Activated T-cell treated with anti-CD3 and anti-CD28 coated beads, Interleukin-2, amount 50 U/mL, for 72 hours (primary cell): Measurements from ENCODE around the gene TBX20. TPM values are rescaled to one million over a fixed set of nuclear protein-coding genes. Genes with fewer than 3 reads are reported as not detected.
"Not testable (repeated sequence)": the region's sequence is repeated elsewhere in the genome, so short reads cannot be mapped to it uniquely, and the experiment has no call there.

ENCODE experiments used
- ATAC-seq, 2 donors: fragments of 150-1000 bp; cut with Tn5 transposase; replicated peaks in 1 of 2; 2 replicates each; pipeline ENCODE4 v1.10.0; 2021; ENCODE audit warnings: moderate library complexity in 2 of 2, mild to moderate bottlenecking in 1 of 2
- DNase-seq, 2 donors: peaks; one replicate each; pipeline ENCODE4 v3.0.0; 2021 to 2022; ENCODE audit warnings: mixed read lengths in 1 of 2
- H3K27ac Mint-ChIP-seq: one replicate; pipeline ENCODE4 v1.8.0; 2022; ENCODE audit warnings: mild to moderate bottlenecking, moderate library complexity, mixed read lengths
- H3K27me3 Mint-ChIP-seq: one replicate; pipeline ENCODE4 v1.8.0; 2022; ENCODE audit warnings: low read depth, mixed read lengths
- H3K36me3 Mint-ChIP-seq, 2 donors: one replicate each; pipeline ENCODE4 v1.8.0; 2022; ENCODE audit warnings: mixed read lengths in 2 of 2, mild to moderate bottlenecking in 1 of 2; ENCODE audit not compliant: insufficient read depth in 2 of 2
- H3K4me1 Mint-ChIP-seq: one replicate; pipeline ENCODE4 v1.8.0; 2022; ENCODE audit warnings: low read depth, mixed read lengths
- H3K4me3 Mint-ChIP-seq, 2 donors: one replicate each; pipeline ENCODE4 v1.8.0; 2022; ENCODE audit warnings: mild to moderate bottlenecking in 2 of 2, mixed read lengths in 2 of 2, moderate library complexity in 2 of 2
- H3K9me3 Mint-ChIP-seq, 2 donors: one replicate each; pipeline ENCODE4 v1.8.0; 2022; ENCODE audit warnings: mixed read lengths in 2 of 2
- total RNA-seq, 2 donors: library from RNA; stranded (reverse); gene quantifications; one replicate each; pipeline ENCODE4 v1.2.3, GENCODE V29; 2022

The TBX20 gene
- total RNA-seq, 2 donors from 2014 or later, result 0.16 TPM; not detected in 1

DNA sequence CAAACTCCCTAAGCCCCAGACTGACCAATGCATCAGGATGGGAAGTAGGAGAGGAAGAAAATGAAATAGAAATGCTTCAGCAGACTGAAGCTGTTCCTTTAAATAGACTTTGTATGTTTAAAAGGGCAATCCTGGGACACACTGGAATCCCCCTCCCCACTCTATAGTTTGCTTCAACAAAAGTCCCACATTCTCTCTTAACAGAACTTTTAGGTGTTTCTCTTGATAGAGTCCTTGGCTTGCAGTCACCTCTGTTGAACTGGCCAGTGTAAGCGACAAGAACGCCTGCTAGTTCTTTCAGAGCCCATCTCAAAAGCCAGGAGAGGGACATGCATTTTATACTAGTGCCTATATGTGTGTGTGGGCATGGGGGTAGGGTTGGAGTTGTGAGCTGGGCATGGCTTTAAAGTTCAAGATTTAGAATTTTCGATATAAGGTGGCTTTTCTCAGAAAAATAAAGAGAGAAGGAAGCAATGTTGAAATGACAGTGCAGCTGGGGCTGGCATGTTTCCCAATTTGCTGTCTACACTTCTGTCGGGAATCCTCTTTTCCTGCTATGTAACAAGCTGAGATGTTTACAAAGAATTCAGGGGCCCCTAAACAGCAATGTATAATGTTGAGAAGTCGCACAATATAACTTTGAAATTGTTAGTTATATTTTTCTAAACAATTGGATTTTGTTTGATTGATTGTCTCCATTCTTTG is 2.1 kb downstream of the TBX20 start:
- H3K4me3 Mint-ChIP-seq, result no peak overlapping the region
- DNase-seq, result no peak

DNA sequence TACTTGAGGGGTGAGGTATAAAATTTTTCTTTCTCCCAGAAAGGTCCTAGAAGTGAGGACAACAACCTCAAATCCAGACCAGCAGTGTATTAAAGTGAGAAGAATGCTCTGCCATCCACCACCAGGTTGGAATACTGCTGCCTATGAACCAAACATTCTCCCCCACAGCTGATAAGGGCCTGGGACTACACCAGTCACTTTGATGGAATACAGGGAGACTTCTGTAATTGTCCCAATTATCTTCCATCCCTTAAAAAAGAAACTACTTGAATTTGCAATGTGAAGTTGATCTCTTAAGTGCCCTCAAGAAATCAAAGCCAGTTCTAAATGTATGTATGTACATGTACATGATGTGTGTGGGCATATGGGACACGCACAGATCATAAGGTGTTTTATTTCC is 3.0 kb downstream of the TBX20 start:
- ATAC-seq (no peak), DNase-seq (no peak)
- H3K27ac Mint-ChIP-seq, result no peak overlapping the region
- H3K4me3 Mint-ChIP-seq, result no peak overlapping the region
- H3K36me3 Mint-ChIP-seq, result peaks cover 0 to 3% of the 10 kb centered on the region in 2 donors
- H3K27me3 Mint-ChIP-seq, result peaks cover 80% of the 10 kb centered on the region
- peaks cover 20% of the 10 kb centered on the region for H3K4me1 Mint-ChIP-seq
- H3K9me3 Mint-ChIP-seq, result no peaks in the 10 kb centered on the region

More for the DNA sequence above, 2.1 kb downstream of the TBX20 start:
- H3K27ac Mint-ChIP-seq, result no peak overlapping the region
- H3K4me1 Mint-ChIP-seq, result peaks cover 20% of the 10 kb centered on the region
- no peaks in the 10 kb centered on the region for H3K9me3 Mint-ChIP-seq
- H3K36me3 Mint-ChIP-seq, result peaks cover 0 to 3% of the 10 kb centered on the region in 2 donors
- peaks cover 85% of the 10 kb centered on the region for H3K27me3 Mint-ChIP-seq
- no peak for ATAC-seq

DNA sequence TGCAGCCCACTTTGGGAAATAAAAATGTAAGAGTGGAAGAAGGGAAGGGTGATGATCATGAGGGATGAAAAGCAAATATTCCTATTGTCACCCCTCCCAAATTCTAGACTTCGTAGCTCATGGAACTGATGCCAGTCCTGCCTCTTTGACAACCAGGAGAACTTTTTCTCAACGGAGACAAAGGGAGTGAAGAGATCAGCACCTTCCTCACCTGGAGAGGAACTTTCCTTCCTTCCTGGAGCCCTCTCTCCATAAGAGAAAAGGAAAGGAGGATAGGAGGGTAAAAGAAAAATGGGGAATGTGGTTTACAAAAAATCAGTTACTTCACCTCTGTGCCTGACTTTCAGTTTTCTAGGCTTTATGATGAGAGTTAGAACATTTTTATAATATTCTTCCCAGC is 3.4 kb downstream of the TBX20 start:
- H3K36me3 Mint-ChIP-seq, result peaks cover 0 to 3% of the 10 kb centered on the region in 2 donors
- H3K9me3 Mint-ChIP-seq, result no peaks in the 10 kb centered on the region
- no peak for ATAC-seq
- no peak overlapping the region for H3K27ac Mint-ChIP-seq
- H3K4me1 Mint-ChIP-seq, result peaks cover 20% of the 10 kb centered on the region
- peaks cover 75% of the 10 kb centered on the region for H3K27me3 Mint-ChIP-seq
- no peak overlapping the region for H3K4me3 Mint-ChIP-seq
- DNase-seq, result no peak

DNA sequence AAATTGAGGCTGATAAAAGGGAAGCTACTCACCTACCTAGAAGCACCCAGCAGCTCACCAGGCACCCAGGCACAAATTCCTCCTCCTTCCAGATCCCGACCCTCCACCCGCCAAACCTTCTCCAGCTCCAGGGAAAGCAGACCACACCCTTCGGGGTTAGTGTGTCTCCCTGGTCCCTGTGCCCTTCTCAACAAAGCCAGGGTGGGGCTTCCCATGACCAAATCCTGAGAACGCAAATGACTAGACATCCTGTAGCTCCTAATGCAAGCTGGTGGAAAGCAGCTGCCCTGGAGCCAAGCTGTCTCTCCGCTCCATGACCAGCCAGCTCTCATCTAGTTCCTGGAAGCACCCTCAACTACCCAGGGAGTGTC is 4.4 kb downstream of the TBX20 start:
- peaks cover 19% of the 10 kb centered on the region for H3K4me1 Mint-ChIP-seq
- H3K4me3 Mint-ChIP-seq, result no peak overlapping the region
- ATAC-seq (no peak), DNase-seq (no peak)
- peaks cover 70% of the 10 kb centered on the region for H3K27me3 Mint-ChIP-seq
- peaks cover 0 to 2% of the 10 kb centered on the region in 2 donors for H3K36me3 Mint-ChIP-seq
- H3K27ac Mint-ChIP-seq, result no peak overlapping the region
- H3K9me3 Mint-ChIP-seq, result no peaks in the 10 kb centered on the region

DNA sequence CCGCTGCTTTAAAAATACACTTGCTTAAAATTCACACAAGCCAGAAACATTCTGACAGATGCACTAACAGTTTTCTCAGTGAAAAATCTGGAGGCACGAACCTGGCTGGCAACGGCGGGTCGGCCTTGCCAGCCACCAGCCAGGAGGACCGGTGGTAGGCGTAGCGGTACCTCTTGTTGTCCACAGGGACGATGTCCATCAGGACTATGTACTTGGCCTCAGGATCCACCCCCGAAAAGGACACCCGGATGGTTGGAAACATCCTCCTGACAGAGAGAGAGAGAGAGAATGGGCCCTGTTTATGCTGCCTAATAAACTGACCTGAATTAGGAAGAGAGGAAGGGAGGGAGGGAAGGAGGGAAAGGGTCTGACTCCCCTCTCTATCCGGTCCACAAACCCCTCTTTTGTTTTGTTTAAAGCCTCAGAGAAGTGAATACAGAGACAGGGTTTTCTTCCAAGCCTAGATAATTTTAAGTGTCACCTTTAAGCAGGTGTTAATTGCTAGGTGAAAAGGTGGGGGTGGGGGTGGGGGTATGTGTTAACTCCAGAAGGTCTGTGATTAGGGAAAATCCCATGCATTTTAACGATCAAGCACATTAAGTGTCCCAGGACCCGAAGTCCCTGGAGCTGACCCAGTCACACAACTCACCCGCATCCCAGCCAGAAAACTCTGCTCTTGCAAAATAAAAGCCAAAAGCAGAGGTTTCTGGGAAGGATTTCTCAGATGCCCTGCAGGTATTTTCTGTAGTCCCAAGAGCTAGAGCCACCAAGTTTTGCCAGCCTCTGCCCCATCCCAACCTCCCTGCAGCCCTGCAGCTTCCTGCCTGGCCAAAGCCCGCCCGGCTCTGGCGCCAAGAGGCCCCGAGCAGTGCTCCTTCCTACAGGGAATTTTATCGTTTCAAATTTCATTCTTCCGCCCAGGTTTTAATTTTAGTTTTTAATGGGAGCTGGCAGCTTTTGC is 5.0 kb downstream of the TBX20 start:
- H3K36me3 Mint-ChIP-seq, result peaks cover 0 to 2% of the 10 kb centered on the region in 2 donors
- no peaks in the 10 kb centered on the region for H3K9me3 Mint-ChIP-seq
- H3K4me1 Mint-ChIP-seq, result peaks cover 14% of the 10 kb centered on the region
- ATAC-seq (no peak), DNase-seq (no peak)
- peaks cover 66% of the 10 kb centered on the region for H3K27me3 Mint-ChIP-seq
- no peak overlapping the region for H3K4me3 Mint-ChIP-seq
- no peak overlapping the region for H3K27ac Mint-ChIP-seq

DNA sequence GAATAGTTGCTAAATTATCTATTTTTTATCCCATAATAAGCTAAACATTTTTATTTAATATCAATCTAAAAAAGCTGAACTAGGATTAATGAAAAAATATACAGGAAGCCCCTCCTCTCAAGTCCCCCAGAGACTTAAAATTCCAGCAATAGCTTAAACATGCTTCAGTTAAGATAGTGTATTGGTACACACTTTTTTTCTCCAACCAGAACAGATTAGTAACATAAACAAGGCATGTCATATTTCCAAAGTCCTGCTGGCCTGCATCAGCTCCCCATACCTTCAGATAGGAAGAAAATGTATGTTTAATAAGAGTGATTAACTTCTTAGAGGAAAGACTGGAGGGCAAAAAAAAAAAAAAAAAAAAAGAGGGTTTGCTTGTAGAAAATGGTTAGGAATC is 7.1 kb downstream of the TBX20 start:
- H3K4me3 Mint-ChIP-seq, result no peak overlapping the region
- peaks cover 58% of the 10 kb centered on the region for H3K27me3 Mint-ChIP-seq

DNA sequence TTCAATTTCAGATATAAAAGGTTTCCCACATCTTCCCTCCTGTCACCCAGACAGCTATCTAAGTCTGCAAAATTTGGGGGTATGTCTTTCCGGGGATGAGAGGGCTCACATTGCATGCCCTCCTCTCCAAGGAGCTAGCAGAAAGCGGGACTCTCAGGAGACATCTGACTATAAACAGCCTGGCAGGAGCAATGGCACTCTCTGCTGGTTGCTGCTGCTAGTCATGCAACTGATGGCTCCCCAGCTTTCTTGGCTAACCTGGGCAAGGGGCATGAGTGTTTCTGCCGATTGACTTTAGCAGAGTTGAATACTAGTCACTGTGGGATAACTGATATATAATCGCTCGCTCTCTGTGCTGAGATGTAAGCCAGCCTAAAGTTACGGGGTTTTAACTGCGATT is 12.0 kb downstream of the TBX20 start:
- H3K4me3 Mint-ChIP-seq, result no peak overlapping the region
- H3K36me3 Mint-ChIP-seq, result no peaks in the 10 kb centered on the region
- H3K9me3 Mint-ChIP-seq, result no peaks in the 10 kb centered on the region
- DNase-seq, result no peak
- H3K27ac Mint-ChIP-seq, result no peak overlapping the region
- no peaks in the 10 kb centered on the region for H3K4me1 Mint-ChIP-seq
- H3K27me3 Mint-ChIP-seq, result peaks cover 29% of the 10 kb centered on the region
- ATAC-seq, result no peak

More for the DNA sequence above, 7.1 kb downstream of the TBX20 start:
- ATAC-seq (no peak), DNase-seq (no peak)
- no peak overlapping the region for H3K27ac Mint-ChIP-seq
- H3K36me3 Mint-ChIP-seq, result no peaks in the 10 kb centered on the region
- no peaks in the 10 kb centered on the region for H3K9me3 Mint-ChIP-seq
- peaks cover 4% of the 10 kb centered on the region for H3K4me1 Mint-ChIP-seq

DNA sequence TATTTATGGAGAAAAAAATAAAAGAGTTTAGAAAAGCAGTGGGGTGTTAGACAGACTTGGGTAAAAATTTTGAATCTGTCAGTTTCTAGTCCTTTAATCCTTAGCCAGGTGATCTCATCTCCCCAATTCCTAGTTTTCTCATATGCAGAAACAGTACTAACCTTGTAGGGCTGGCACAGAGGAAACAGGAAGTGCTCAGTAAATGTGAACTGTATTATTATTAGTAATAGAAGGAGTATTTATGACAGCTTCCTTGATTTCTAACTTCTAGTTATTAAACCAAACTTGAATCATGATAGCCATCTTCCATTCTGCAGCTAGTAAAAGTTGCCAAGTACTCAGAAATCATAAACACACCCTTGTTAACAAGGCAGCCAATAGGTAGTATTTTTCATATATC is 12.5 kb downstream of the TBX20 start:
- ATAC-seq, result no peak
- DNase-seq, result no peak
- Mint-ChIP-seq H3K36me3 (no peaks in the 10 kb centered on the region), H3K4me3 (no peak overlapping the region), H3K4me1 (no peaks in the 10 kb centered on the region), H3K27ac (no peak overlapping the region), H3K9me3 (no peaks in the 10 kb centered on the region), H3K27me3 (peaks cover 25% of the 10 kb centered on the region)

DNA sequence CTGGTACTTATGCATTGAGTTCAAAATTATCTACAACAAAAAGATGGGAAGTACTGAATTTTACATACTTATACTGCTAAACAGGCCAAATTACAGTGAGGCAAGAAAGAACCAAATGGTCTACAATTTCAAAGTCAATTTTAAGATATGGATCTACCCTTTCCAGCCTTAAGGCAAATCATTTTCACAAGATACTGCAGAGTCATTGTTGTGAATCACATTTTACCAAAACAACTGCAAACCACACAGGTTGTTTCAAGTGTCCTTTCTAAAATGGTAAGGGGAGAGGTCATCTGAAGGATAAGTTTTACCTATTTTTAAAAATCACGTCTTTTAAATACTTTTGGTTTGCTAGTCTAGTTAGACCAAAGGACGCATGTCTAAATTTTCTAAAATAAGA is 12.9 kb downstream of the TBX20 start:
- DNase-seq, H3K27ac Mint-ChIP-seq, H3K9me3 Mint-ChIP-seq, H3K4me1 Mint-ChIP-seq, ATAC-seq, H3K4me3 Mint-ChIP-seq, H3K36me3 Mint-ChIP-seq: not testable (repeated sequence)
- peaks cover 25% of the 10 kb centered on the region for H3K27me3 Mint-ChIP-seq

DNA sequence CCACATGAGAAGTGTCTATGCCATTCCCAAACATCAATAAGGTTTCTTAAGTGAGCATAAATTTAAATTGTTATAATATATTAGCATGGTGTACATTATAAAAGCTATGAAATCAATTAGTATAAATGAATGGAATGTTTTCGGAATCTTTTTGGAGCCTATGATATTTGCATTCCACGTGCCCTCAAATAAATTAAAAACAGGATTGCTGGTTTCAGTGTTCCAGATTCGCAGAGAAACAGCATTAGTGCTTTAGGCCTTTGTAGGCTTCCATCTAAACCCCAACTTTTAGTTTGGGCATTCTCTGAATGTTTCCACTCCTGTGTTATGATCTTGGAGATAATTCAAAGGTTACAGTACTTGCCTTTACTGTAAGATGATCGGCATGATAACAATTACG is 15.4 kb downstream of the TBX20 start:
- not testable (repeated sequence) for H3K27ac Mint-ChIP-seq, DNase-seq, H3K9me3 Mint-ChIP-seq, H3K4me3 Mint-ChIP-seq, ATAC-seq, H3K36me3 Mint-ChIP-seq, H3K4me1 Mint-ChIP-seq
- peaks cover 25% of the 10 kb centered on the region for H3K27me3 Mint-ChIP-seq

DNA sequence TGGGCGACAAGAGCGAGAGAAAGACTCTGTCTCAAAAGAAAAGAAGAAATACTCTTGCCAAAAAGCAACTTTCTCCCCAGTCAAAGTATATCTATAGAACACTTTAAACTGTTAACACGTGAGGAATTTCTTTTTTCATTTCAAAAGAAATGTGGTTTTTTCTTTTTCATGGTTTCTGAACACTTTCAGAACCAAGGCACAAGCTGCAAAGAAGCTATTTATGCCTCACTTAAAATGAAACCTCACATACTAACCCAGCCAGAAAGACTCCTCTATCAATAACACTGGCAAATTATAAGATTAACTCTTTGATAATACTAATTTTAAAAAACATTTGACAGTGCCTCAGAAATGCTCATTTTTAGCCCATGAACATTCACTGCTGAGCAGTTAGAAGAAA is 20.9 kb downstream of the TBX20 start:
- H3K36me3 Mint-ChIP-seq, result no peaks in the 10 kb centered on the region
- no peak for ATAC-seq
- peaks cover 12% of the 10 kb centered on the region for H3K27me3 Mint-ChIP-seq
- no peaks in the 10 kb centered on the region for H3K4me1 Mint-ChIP-seq
- H3K27ac Mint-ChIP-seq, result no peak overlapping the region
- no peak overlapping the region for H3K4me3 Mint-ChIP-seq
- DNase-seq, result no peak
- H3K9me3 Mint-ChIP-seq, result no peaks in the 10 kb centered on the region

DNA sequence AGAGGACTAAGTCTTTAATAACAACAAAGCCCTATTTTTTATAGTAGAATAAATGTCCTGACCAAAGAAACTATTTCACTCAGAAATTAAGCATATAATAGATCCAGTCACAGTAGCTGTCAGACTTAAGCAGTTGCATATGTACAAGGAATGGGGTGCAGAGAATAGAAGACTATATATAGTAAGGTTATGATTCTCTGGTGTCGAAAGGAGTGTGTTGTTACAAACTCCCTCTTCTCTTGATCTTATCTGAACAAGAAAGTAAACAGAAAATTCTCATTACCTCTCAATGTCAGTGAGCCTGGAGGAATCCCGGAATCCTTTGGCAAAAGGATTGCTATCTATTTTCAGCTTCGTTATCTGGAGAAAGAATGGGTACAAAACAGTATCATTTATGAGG is 22.7 kb downstream of the TBX20 start:
- ATAC-seq, H3K4me3 Mint-ChIP-seq: not testable (repeated sequence)

DNA sequence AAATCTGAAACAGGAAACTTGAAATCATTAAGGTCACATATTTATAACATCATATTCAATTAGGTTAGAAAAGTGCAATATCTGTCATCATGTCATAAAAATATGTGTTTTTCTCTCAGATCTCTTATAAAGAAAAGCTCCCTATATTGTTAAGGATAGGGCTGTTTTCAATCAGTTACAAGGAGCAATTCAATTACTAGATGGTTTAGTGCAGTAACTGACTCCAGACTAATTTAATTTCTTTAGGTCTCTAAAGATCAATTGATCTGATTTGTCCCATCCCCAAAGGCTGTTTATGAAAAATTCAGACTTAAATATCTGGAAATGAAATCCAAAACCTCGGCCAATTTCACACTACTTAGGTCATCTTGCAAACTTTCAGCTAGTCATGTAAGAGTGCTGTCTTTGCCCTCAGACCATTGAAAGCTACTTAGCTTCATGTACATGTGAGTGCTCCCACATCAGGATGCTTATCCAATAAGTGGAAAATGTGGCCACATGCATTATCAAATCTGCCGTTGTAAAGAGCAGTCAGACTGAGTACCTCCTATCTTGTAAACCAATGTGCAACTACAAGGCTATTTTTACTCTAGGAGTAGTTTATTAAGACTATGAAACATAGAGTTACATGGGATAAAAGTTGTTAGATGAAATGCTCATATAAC is 24.7 kb downstream of the TBX20 start:
- H3K27ac Mint-ChIP-seq, H3K9me3 Mint-ChIP-seq, H3K4me3 Mint-ChIP-seq, ATAC-seq, H3K27me3 Mint-ChIP-seq, DNase-seq, H3K4me1 Mint-ChIP-seq, H3K36me3 Mint-ChIP-seq: not testable (repeated sequence)

More for the DNA sequence above, 22.7 kb downstream of the TBX20 start:
- DNase-seq, H3K36me3 Mint-ChIP-seq, H3K4me1 Mint-ChIP-seq, H3K9me3 Mint-ChIP-seq, H3K27me3 Mint-ChIP-seq, H3K27ac Mint-ChIP-seq: not testable (repeated sequence)
